ENCODE data around the gene KRT33A. TPM values are rescaled to one million over a fixed set of nuclear protein-coding genes. Genes with fewer than 3 reads are reported as not detected.

The KRT33A gene
- polyA plus RNA-seq, 3 donors: not detected

GRCh38 chr17:41340934-41341861 is 9.4 kb downstream of the KRT33A start:
- H3K27ac Mint-ChIP-seq: no peak overlapping the region
- Histone ChIP-seq H3K4me2 (replicated peaks; ENCODE audit: extremely low read depth, low read length, poor library complexity, severe bottlenecking) (no peak overlapping the region), H3K9ac (ENCODE audit: insufficient read depth, low read length, poor library complexity, severe bottlenecking) (no peak overlapping the region), H3K4me3 (replicated peaks in 1 of 3; ENCODE audit: low read depth in 2 of 3, low read length in 3 of 3) (no peak overlapping the region), H3K36me3 (replicated peaks in 1 of 2; ENCODE audit: control insufficient read depth in 1 of 2, insufficient read depth in 2 of 2, low read length in 2 of 2) (no peaks in the 10 kb centered on the region), H3K27me3 (ENCODE audit: control insufficient read depth in 2 of 2, insufficient read depth in 2 of 2, low read length in 2 of 2) (no peaks in the 10 kb centered on the region), H3K27ac (ENCODE audit: low read depth in 1 of 2, low read length in 2 of 2) (no peak overlapping the region), H2AFZ (ENCODE audit: insufficient read depth, low read depth, low read length, poor library complexity, severe bottlenecking) (no peak overlapping the region), H3K4me1 (ENCODE audit: control insufficient read depth in 1 of 2, insufficient read depth in 2 of 2, low read length in 2 of 2) (peaks cover 22 to 29% of the 10 kb centered on the region in 2 donors), H3K79me2 (ENCODE audit: insufficient read depth, low read length) (no peaks in the 10 kb centered on the region), H3K9me3 (replicated peaks in 1 of 2; ENCODE audit: control insufficient read depth in 1 of 2, insufficient read depth in 1 of 2, low read length in 2 of 2) (peaks cover 15 to 16% of the 10 kb centered on the region in 2 donors), H4K20me1 (ENCODE audit: insufficient read depth, low read length) (no peaks in the 10 kb centered on the region)
- no peak overlapping the region for H3K4me3 Mint-ChIP-seq
- WGBS (ENCODE audit: insufficient coverage): 91% methylated on average over 1 of the region's 7 CpGs
- peaks cover 0 to 2% of the 10 kb centered on the region in 2 donors for H3K36me3 Mint-ChIP-seq
- H3K9me3 Mint-ChIP-seq: peaks cover 10 to 23% (median 19%) of the 10 kb centered on the region in 7 donors
- H3K27me3 Mint-ChIP-seq (ENCODE audit: low read depth in 3 of 3): peaks cover 4 to 6% (median 4%) of the 10 kb centered on the region in 3 donors
- H3K4me1 Mint-ChIP-seq: peaks cover 25% of the 10 kb centered on the region
- intact Hi-C loops (cut with micrococcal nuclease): loop anchor here in 1 of 2 donors (1.0 kb wide), 1 partner anchor 14 kb away; no protein-coding TSS in a partner anchor
- no peak for DNase-seq
- TF ChIP-seq CTCF (IDR thresholded peaks at IDR 0.05): no peak

GRCh38 chr17:41340494-41340893 is 10.1 kb downstream of the KRT33A start:
- H3K9me3 Mint-ChIP-seq: peaks cover 10 to 20% (median 19%) of the 10 kb centered on the region in 7 donors
- intact Hi-C loops (cut with micrococcal nuclease): loop anchor here in 1 of 2 donors (1.0 kb wide), 1 partner anchor 15 kb away; no protein-coding TSS in a partner anchor
- Histone ChIP-seq H3K4me3 (replicated peaks in 1 of 3; ENCODE audit: low read depth in 2 of 3, low read length in 3 of 3) (peak overlapping the region in 1 of 3 experiments; percentile 50), H3K4me1 (ENCODE audit: control insufficient read depth in 1 of 2, insufficient read depth in 2 of 2, low read length in 2 of 2) (peaks cover 22 to 29% of the 10 kb centered on the region in 2 donors), H3K36me3 (replicated peaks in 1 of 2; ENCODE audit: control insufficient read depth in 1 of 2, insufficient read depth in 2 of 2, low read length in 2 of 2) (no peaks in the 10 kb centered on the region), H3K27me3 (ENCODE audit: control insufficient read depth in 2 of 2, insufficient read depth in 2 of 2, low read length in 2 of 2) (no peaks in the 10 kb centered on the region), H4K20me1 (ENCODE audit: insufficient read depth, low read length) (no peaks in the 10 kb centered on the region), H3K27ac (ENCODE audit: low read depth in 1 of 2, low read length in 2 of 2) (peak overlapping the region in 1 of 2 donors; percentile 70), H3K79me2 (ENCODE audit: insufficient read depth, low read length) (no peaks in the 10 kb centered on the region), H3K9me3 (replicated peaks in 1 of 2; ENCODE audit: control insufficient read depth in 1 of 2, insufficient read depth in 1 of 2, low read length in 2 of 2) (peaks cover 15 to 16% of the 10 kb centered on the region in 2 donors), H3K9ac (ENCODE audit: insufficient read depth, low read length, poor library complexity, severe bottlenecking) (no peak overlapping the region), H3K4me2 (replicated peaks; ENCODE audit: extremely low read depth, low read length, poor library complexity, severe bottlenecking) (peak overlapping the region; percentile 63), H2AFZ (ENCODE audit: insufficient read depth, low read depth, low read length, poor library complexity, severe bottlenecking) (peak overlapping the region; percentile 2)
- no peak for TF ChIP-seq CTCF (IDR thresholded peaks at IDR 0.05)
- H3K4me1 Mint-ChIP-seq: peaks cover 25% of the 10 kb centered on the region
- H3K27ac Mint-ChIP-seq: peak overlapping the region; percentile 51 to 95 (median 89)
- no peak overlapping the region for H3K4me3 Mint-ChIP-seq
- no peak for DNase-seq
- WGBS (ENCODE audit: insufficient coverage): 85% methylated on average over 2 of the region's 3 CpGs
- H3K36me3 Mint-ChIP-seq: peaks cover 0 to 2% of the 10 kb centered on the region in 2 donors
- peaks cover 3 to 6% (median 6%) of the 10 kb centered on the region in 3 donors for H3K27me3 Mint-ChIP-seq (ENCODE audit: low read depth in 3 of 3)
